ENCODE data around the gene SPP2.

The SPP2 gene

GRCh38 chr2:234098681-234099080 lies 48.2 kb downstream of the SPP2 start:
- peak; percentile 90 for ATAC-seq
- Mint-ChIP-seq H3K4me3 (peak overlapping the region; percentile 1), H3K4me1 (peaks cover 16% of the 10 kb centered on the region), H3K9me3 (peaks cover 8% of the 10 kb centered on the region), H3K27ac (peak overlapping the region; percentile 68), H3K27me3 (peaks cover 42% of the 10 kb centered on the region), H3K36me3 (no peaks in the 10 kb centered on the region)

- no peaks in the 10 kb centered on the region for H3K36me3 Mint-ChIP-seq
- H3K27me3 Mint-ChIP-seq = peaks cover 43% of the 10 kb centered on the region
- H3K4me3 Mint-ChIP-seq = peak overlapping the region; percentile 8
- peak; percentile 84 for ATAC-seq
- H3K4me1 Mint-ChIP-seq = peaks cover 16% of the 10 kb centered on the region
- H3K9me3 Mint-ChIP-seq = peaks cover 8% of the 10 kb centered on the region
- peak overlapping the region; percentile 68 for H3K27ac Mint-ChIP-seq
Observed at GRCh38 chr2:234099266-234099665, 48.8 kb downstream of the SPP2 start.

GRCh38 chr2:234100686-234101085 lies 50.2 kb downstream of the SPP2 start:
- Mint-ChIP-seq H3K4me3 (no peak overlapping the region), H3K27ac (no peak overlapping the region), H3K4me1 (peaks cover 16% of the 10 kb centered on the region), H3K36me3 (no peaks in the 10 kb centered on the region), H3K9me3 (peaks cover 8% of the 10 kb centered on the region), H3K27me3 (peaks cover 49% of the 10 kb centered on the region)
- no peak for ATAC-seq

GRCh38 chr2:234102112-234102511 lies 51.6 kb downstream of the SPP2 start:
- Mint-ChIP-seq H3K27me3 (peaks cover 62% of the 10 kb centered on the region), H3K4me3 (no peak overlapping the region), H3K9me3 (peaks cover 2% of the 10 kb centered on the region), H3K4me1 (peaks cover 16% of the 10 kb centered on the region), H3K36me3 (no peaks in the 10 kb centered on the region), H3K27ac (no peak overlapping the region)
- no peak for ATAC-seq

DNA sequence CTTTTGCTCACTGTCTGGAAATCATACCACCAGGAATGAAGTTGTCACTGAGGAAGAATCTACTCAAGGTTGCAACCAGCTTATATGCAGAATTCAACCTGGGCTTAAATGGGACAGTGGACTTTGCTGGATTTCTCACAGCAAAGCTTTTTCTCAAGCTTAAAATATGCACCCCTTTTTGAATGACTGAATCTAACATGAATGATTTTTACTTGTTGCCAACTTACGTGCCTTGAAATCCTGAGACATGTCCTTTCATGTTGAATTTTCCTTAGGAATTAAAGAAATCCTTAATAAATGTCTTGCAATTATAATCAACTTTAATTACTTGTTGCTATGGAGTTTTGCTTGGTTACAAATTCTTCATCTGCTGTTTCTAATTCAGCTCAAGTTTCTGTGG lies 57.4 kb downstream of the SPP2 start:
- no peaks in the 10 kb centered on the region for H3K9me3 Mint-ChIP-seq
- ATAC-seq = no peak
- H3K4me3 Mint-ChIP-seq = no peak overlapping the region
- no peak overlapping the region for H3K27ac Mint-ChIP-seq
- H3K36me3 Mint-ChIP-seq = no peaks in the 10 kb centered on the region
- no peaks in the 10 kb centered on the region for H3K4me1 Mint-ChIP-seq
- peaks cover 32% of the 10 kb centered on the region for H3K27me3 Mint-ChIP-seq

GRCh38 chr2:234109321-234109720 lies 58.8 kb downstream of the SPP2 start:
- no peak overlapping the region for H3K27ac Mint-ChIP-seq
- H3K36me3 Mint-ChIP-seq = no peaks in the 10 kb centered on the region
- H3K9me3 Mint-ChIP-seq = no peaks in the 10 kb centered on the region
- no peak for ATAC-seq
- peaks cover 32% of the 10 kb centered on the region for H3K27me3 Mint-ChIP-seq
- H3K4me1 Mint-ChIP-seq = no peaks in the 10 kb centered on the region
- H3K4me3 Mint-ChIP-seq = no peak overlapping the region

DNA sequence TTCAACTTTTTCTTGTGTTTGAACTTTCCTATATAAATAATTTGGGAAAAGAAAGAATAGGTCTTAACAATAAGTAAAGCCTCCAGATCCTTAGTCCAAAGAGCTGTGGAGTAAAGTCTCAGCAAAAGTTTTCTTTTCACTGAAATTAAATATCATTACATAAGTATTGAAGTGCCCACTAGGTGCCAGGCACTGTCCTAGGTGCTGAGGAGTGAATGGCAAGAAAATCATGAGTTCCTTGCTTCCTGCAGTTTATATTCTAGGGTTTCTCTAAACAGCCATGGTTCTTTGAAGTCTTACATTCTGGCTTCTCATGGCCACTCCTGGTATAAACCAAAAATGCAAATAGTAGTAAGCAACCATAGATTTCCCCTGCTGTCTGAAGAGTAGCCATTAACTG lies 59.7 kb downstream of the SPP2 start:
- Mint-ChIP-seq H3K27ac (no peak overlapping the region), H3K36me3 (no peaks in the 10 kb centered on the region), H3K4me1 (no peaks in the 10 kb centered on the region), H3K9me3 (no peaks in the 10 kb centered on the region), H3K4me3 (no peak overlapping the region), H3K27me3 (peaks cover 38% of the 10 kb centered on the region)
- no peak for ATAC-seq

GRCh38 chr2:234111523-234111922 lies 61.0 kb downstream of the SPP2 start:
- peaks cover 28% of the 10 kb centered on the region for H3K27me3 Mint-ChIP-seq
- H3K9me3 Mint-ChIP-seq = no peaks in the 10 kb centered on the region
- no peak for ATAC-seq
- H3K4me1 Mint-ChIP-seq = no peaks in the 10 kb centered on the region
- no peak overlapping the region for H3K4me3 Mint-ChIP-seq
- H3K36me3 Mint-ChIP-seq = no peaks in the 10 kb centered on the region
- H3K27ac Mint-ChIP-seq = no peak overlapping the region

DNA sequence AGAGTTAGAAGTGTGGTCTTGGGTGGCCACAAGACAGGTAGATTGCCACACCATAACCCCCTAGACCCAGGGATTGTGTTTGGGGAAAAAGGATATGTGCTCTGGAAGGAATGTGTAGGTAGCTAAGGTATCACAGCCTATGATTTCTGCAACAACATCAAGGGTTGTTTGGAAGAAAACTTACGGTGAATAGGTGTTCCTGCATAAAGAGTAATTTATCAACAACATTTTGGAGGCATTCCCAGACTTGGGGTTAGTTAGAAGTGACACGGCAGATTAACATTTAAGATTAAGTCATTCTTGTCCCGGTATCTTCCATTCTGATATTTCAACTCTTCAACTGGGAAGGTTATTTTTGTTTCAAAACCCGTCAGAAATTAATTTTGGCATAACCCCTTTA lies 65.5 kb downstream of the SPP2 start:
- Mint-ChIP-seq H3K4me3 (no peak overlapping the region), H3K4me1 (no peaks in the 10 kb centered on the region), H3K36me3 (no peaks in the 10 kb centered on the region), H3K27ac (no peak overlapping the region), H3K9me3 (no peaks in the 10 kb centered on the region), H3K27me3 (peaks cover 48% of the 10 kb centered on the region)
- ATAC-seq = no peak

DNA sequence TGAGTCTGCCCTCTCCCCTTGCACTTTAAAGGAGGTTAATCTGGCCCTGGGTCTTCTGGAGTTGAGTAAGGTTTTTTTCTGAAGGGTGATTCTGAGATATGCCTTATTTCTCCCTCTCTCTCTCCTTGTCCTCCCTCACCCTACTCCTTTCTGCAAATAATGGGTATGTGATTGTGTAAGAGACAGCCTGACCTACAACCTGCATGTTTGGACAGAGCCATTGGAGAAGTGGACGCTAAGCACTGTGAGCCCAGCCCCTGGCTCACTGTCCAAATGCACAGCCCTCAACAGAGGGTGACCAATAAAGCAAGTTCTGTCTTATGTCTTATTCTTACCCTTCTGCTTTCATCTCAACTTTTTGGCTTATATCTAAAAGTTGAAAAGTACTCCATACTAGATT lies 71.5 kb downstream of the SPP2 start:
- ATAC-seq = no peak
- no peaks in the 10 kb centered on the region for H3K4me1 Mint-ChIP-seq
- H3K9me3 Mint-ChIP-seq = no peaks in the 10 kb centered on the region
- H3K27ac Mint-ChIP-seq = no peak overlapping the region
- no peak overlapping the region for H3K4me3 Mint-ChIP-seq
- peaks cover 31% of the 10 kb centered on the region for H3K27me3 Mint-ChIP-seq
- no peaks in the 10 kb centered on the region for H3K36me3 Mint-ChIP-seq

DNA sequence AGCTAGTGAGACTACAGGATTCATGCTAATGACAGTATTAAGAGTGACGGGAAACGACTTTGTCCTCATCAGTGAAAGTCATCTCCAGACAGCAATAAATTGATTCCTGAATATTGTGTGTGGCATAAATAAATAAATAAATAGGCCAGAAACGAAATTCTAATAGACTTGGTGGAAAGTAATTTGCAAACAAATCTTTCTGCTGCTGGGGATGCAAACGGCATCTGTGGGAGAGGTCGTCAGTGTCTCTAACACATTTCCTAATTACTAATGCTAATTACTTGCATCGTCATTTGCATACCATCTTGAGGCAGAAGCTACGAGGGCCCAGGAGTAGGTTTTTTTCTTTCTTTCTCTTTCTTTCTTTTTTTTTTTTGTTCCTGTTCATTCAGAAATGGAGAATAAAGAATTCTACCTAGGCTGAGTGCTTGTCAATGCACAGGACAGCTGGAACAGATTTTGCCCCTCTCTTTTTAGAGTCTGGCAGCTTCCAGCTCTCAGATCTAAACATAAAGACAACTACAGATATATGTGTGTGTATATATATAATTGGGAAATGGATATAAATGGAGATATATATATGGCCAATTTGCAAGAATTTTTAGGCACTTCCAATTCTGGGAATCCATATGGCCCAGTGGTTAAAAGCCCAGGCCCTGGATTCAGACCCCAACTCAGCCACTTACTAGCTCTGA lies 75.1 kb downstream of the SPP2 start:
- Mint-ChIP-seq H3K9me3 (peaks cover 4% of the 10 kb centered on the region), H3K27ac (no peak overlapping the region), H3K4me1 (peaks cover 6% of the 10 kb centered on the region), H3K4me3 (no peak overlapping the region), H3K27me3 (peaks cover 35% of the 10 kb centered on the region), H3K36me3 (no peaks in the 10 kb centered on the region)
- no peak for ATAC-seq

DNA sequence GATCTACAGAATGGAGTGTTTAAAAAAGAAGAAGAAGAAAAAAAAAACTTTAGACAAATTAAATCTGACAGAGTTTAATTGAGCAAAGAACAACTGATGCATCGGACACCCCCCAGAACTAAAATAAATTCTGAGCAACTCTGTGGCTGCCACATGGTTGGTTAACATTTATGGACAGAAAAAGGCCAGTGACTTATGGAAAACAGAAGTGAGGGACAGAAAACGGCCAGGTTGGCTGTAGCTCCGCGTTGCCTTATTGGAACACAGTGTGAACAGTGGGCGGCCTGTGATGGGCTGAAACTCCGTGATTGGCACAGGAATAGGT lies 75.6 kb downstream of the SPP2 start:
- no peak overlapping the region for H3K4me3 Mint-ChIP-seq
- no peak for ATAC-seq

More for the DNA sequence above, 75.6 kb downstream of the SPP2 start:
- Mint-ChIP-seq H3K27ac (no peak overlapping the region), H3K4me1 (peaks cover 6% of the 10 kb centered on the region), H3K27me3 (peaks cover 38% of the 10 kb centered on the region), H3K9me3 (peaks cover 4% of the 10 kb centered on the region), H3K36me3 (no peaks in the 10 kb centered on the region)

Measured in stimulated activated memory B cell treated with anti-CD40 and anti-IgM and Interleukin-4, amounts not matched to agents 10 μg/mL and 1 μg/mL and 100 μg/mL, for 72 hours (primary cell).